HepG2 (cell line): ENCODE results near the gene SHPK. TPM values are rescaled to one million over a fixed set of nuclear protein-coding genes. Genes with fewer than 3 reads are reported as not detected.

ENCODE experiments used
- ATAC-seq: fragments of 200-7000 bp; cut with Tn5 transposase; 3 replicates; pipeline ENCODE4 v1.9.1; 2020; ENCODE audit warnings: mild to moderate bottlenecking, moderate library complexity
- BruUV-seq: library from RNA; stranded (reverse); fragments of 400-500 nt; replicated peaks from 2 replicates; lab custom pipeline; 2021; lab: Mats Ljungman, UMichigan
- CTCF ChIA-PET: fragments of 300-600 bp; formaldehyde crosslinking; extraction: SDS; loops from one replicate; lab custom pipeline; 2021; ENCODE audit warnings: low total read pairs, inconsistent platforms, low intra/inter-chr PET ratio; lab: Yijun Ruan, JAX
- POLR2A ChIA-PET: fragments of 350-600 bp; sonication (Branson Sonifier 250); formaldehyde crosslinking; loops from one replicate; lab custom pipeline; 2020; ENCODE audit warnings: antibody characterized with exemption, inconsistent platforms; lab: Yijun Ruan, JAX
- DNase-seq: peaks from one replicate; pipeline ENCODE4 v3.0.0-alpha.2; 2015; ENCODE audit warnings: low spot score
- FAIRE-seq: peaks from 3 replicates; lab custom pipeline; 2011; peaks lifted over from hg19 to GRCh38; lab: Jason Lieb, UNC
- H2AFZ ChIP-seq: one replicate; pipeline ENCODE4 v1.6.1; 2011; ENCODE audit warnings: low read length, inconsistent platforms
- H3K27ac ChIP-seq: fragments of 300-600 bp; 3 replicates; pipeline ENCODE4 v1.8.0; 2011; ENCODE audit warnings: mixed run types, mild to moderate bottlenecking, mixed read lengths, low read length, inconsistent platforms; ENCODE audit not compliant: insufficient read depth; ENCODE audit errors: extremely low read length
- H3K27me3 ChIP-seq, 2 experiments: fragments of 200-600 bp in 1 of 2; 2 replicates in 1 of 2; 3 replicates in 1 of 2; pipeline versions ENCODE4 v1.6.0 to v1.8.0; 2011; ENCODE audit warnings: low read length in 2 of 2, mild to moderate bottlenecking in 2 of 2, moderate library complexity in 2 of 2, inconsistent platforms in 1 of 2; ENCODE audit not compliant: insufficient read depth in 2 of 2, control insufficient read depth in 1 of 2
- H3K36me3 ChIP-seq, 2 experiments: fragments of 200-600 bp in 1 of 2; replicated peaks in 1 of 2; 2 replicates in 1 of 2; 3 replicates in 1 of 2; pipeline versions ENCODE4 v1.5.1 to v1.8.0; 2011; ENCODE audit warnings: low read length in 2 of 2, inconsistent platforms in 1 of 2; ENCODE audit not compliant: insufficient read depth in 2 of 2, control insufficient read depth in 1 of 2
- H3K4me1 ChIP-seq: 2 replicates; pipeline ENCODE4 v1.5.1; 2012; ENCODE audit warnings: low read length, inconsistent platforms; ENCODE audit not compliant: insufficient read depth
- H3K4me2 ChIP-seq: 2 replicates; pipeline ENCODE4 v1.6.0; 2011; ENCODE audit warnings: low read depth, low read length, inconsistent platforms
- H3K4me3 ChIP-seq, 3 experiments: fragments of 200-600 bp in 1 of 3; sonication (generic), shearing (Covaris generic) in 1 of 3; replicated peaks in 1 of 3; 2 replicates each; pipeline ENCODE4 v1.5.1; 2011 to 2016; ENCODE audit warnings: low read length in 3 of 3, inconsistent platforms in 2 of 3, low read depth in 2 of 3, mild to moderate bottlenecking in 2 of 3, control low read depth in 1 of 3, mixed read lengths in 1 of 3; ENCODE audit not compliant: insufficient read depth in 1 of 3
- H3K79me2 ChIP-seq: one replicate; pipeline ENCODE4 v1.6.1; 2011; ENCODE audit warnings: low read length, inconsistent platforms; ENCODE audit not compliant: insufficient read depth
- H3K9ac ChIP-seq: 2 replicates; pipeline ENCODE4 v1.6.0; 2011; ENCODE audit warnings: mild to moderate bottlenecking, low read depth, low read length, inconsistent platforms; ENCODE audit not compliant: insufficient read depth
- H3K9me3 ChIP-seq: 2 replicates; pipeline ENCODE4 v1.5.1; 2012; ENCODE audit warnings: mild to moderate bottlenecking, low read length
- H4K20me1 ChIP-seq: 2 replicates; pipeline ENCODE4 v1.6.0; 2011; ENCODE audit warnings: inconsistent platforms, mild to moderate bottlenecking, low read length, moderate library complexity; ENCODE audit not compliant: insufficient read depth
- HIVEP1 ChIP-seq: sonication (generic); formaldehyde crosslinking; IDR thresholded peaks from 2 replicates; pipeline ENCODE4 v1.4.0; 2020; ENCODE audit warnings: mild to moderate bottlenecking, missing genetic modification reagents
- HNRNPL ChIP-seq: fragments of 200-400 bp; formaldehyde crosslinking; IDR thresholded peaks from 2 replicates; pipeline ENCODE4 v1.6.1; 2017; ENCODE audit warnings: mild to moderate bottlenecking, low read depth, low read length
- KLF13 ChIP-seq: sonication (generic); formaldehyde crosslinking; IDR thresholded peaks from 2 replicates; pipeline ENCODE4 v1.4.0; 2020; ENCODE audit warnings: mild to moderate bottlenecking, missing genetic modification reagents
- MAFF ChIP-seq: IDR thresholded peaks from 2 replicates; pipeline ENCODE4 v1.6.1; 2011; ENCODE audit warnings: low read depth, low read length, improper control_type of control experiment
- MBNL3 ChIP-seq: fragments of 250-450 bp; sonication (Bioruptor Pico); conservative IDR thresholded peaks from 2 replicates; pipeline ENCODE4 v1.8.0; 2022; ENCODE audit warnings: mild to moderate bottlenecking, inconsistent platforms
- MED13 ChIP-seq: sonication (generic); formaldehyde crosslinking; IDR thresholded peaks from 2 replicates; pipeline ENCODE4 v1.5.0; 2020; ENCODE audit warnings: missing genetic modification reagents
- MIER3 ChIP-seq: IDR thresholded peaks from 2 replicates; pipeline ENCODE4 v1.6.1; 2016; ENCODE audit warnings: missing compliant biosample characterization, borderline replicate concordance
- NR3C1 ChIP-seq: sonication (generic); formaldehyde crosslinking; IDR thresholded peaks from 2 replicates; pipeline ENCODE4 v1.4.0; 2020; ENCODE audit warnings: missing genetic modification reagents
- PAWR ChIP-seq: sonication (generic); formaldehyde crosslinking; IDR thresholded peaks from 2 replicates; pipeline ENCODE4 v1.4.0; 2020; ENCODE audit warnings: missing genetic modification reagents, mild to moderate bottlenecking, borderline replicate concordance
- POLR2G ChIP-seq: fragments of 200-400 bp; formaldehyde crosslinking; IDR thresholded peaks from 2 replicates; pipeline ENCODE4 v1.6.1; 2018; ENCODE audit warnings: mild to moderate bottlenecking, low read depth, low read length, moderate library complexity
- PPARG ChIP-seq: conservative IDR thresholded peaks from 2 replicates; pipeline ENCODE4 v1.6.1; 2016; ENCODE audit warnings: missing biosample characterization, missing genetic modification reagents
- PRMT3 ChIP-seq: sonication (generic); formaldehyde crosslinking; IDR thresholded peaks from 2 replicates; pipeline ENCODE4 v1.8.1; 2022; ENCODE audit warnings: low read depth, mild to moderate bottlenecking, moderate library complexity, missing genetic modification reagents, borderline replicate concordance
- RFX3 ChIP-seq: IDR thresholded peaks from 2 replicates; pipeline ENCODE4 v1.6.1; 2016; ENCODE audit warnings: missing biosample characterization, missing genetic modification reagents
- RXRB ChIP-seq: IDR thresholded peaks from 2 replicates; pipeline ENCODE4 v1.6.1; 2016; ENCODE audit warnings: borderline replicate concordance, missing genetic modification reagents, missing compliant biosample characterization
- SYNCRIP ChIP-seq: fragments of 200-400 bp; formaldehyde crosslinking; IDR thresholded peaks from 2 replicates; pipeline ENCODE4 v1.6.1; 2018; ENCODE audit warnings: mild to moderate bottlenecking, low read depth, low read length; ENCODE audit not compliant: insufficient read depth
- ZMYM4 ChIP-seq: sonication (generic); formaldehyde crosslinking; IDR thresholded peaks from 2 replicates; pipeline ENCODE4 v1.8.1; 2023; ENCODE audit warnings: mild to moderate bottlenecking, missing genetic modification reagents
- ZNF121 ChIP-seq: sonication (generic); formaldehyde crosslinking; IDR thresholded peaks from 2 replicates; pipeline ENCODE4 v1.5.0; 2020; ENCODE audit warnings: mild to moderate bottlenecking, missing genetic modification reagents
- ZNF20 ChIP-seq: sonication (generic); formaldehyde crosslinking; IDR thresholded peaks from 2 replicates; pipeline ENCODE4 v1.4.0; 2020; ENCODE audit warnings: mild to moderate bottlenecking, moderate library complexity, missing genetic modification reagents
- ZNF33A ChIP-seq: sonication (generic); formaldehyde crosslinking; IDR thresholded peaks from 2 replicates; pipeline ENCODE4 v1.5.1; 2020; ENCODE audit warnings: missing genetic modification reagents, mild to moderate bottlenecking, moderate library complexity, borderline replicate concordance
- ZNF773 ChIP-seq: sonication (generic); formaldehyde crosslinking; IDR thresholded peaks from 2 replicates; pipeline ENCODE4 v1.4.0; 2020; ENCODE audit warnings: missing genetic modification reagents, borderline replicate concordance
- WGBS: methylation state at CpG from one replicate; pipeline ENCODE4 v1.1.6; 2017; ENCODE audit warnings: low lambda C conversion rate; 5-methylcytosine and 5-hydroxymethylcytosine counted together
- in situ Hi-C: cut with HindIII; loops from 2 replicates; pipeline ENCODE4 v1.10.0; 2017; ENCODE audit warnings: low pct_unique_long_range_greater_than_20kb; ENCODE audit not compliant: extremely low pct_ligation_motif_present
- intact Hi-C: fragments of 100-400 bp; cut with micrococcal nuclease; formaldehyde crosslinking; loops from one replicate; pipeline ENCODE4 v1.10.0; 2022; ENCODE audit not compliant: unreplicated experiment
- polyA plus RNA-seq, 8 experiments: library from polyadenylated mRNA; depleted of rRNA in 3 of 8; stranded (reverse) in 7 of 8; unstranded in 1 of 8; fragments of >200 nt; fragmentation: Illumina TruSeq in 4 of 8; extraction: Trizol in 4 of 8; gene quantifications; 2 replicates each; pipeline versions ENCODE4 v1.2.1 to v1.2.3, GENCODE V29; 2011 to 2016; ENCODE audit warnings: low read depth in 4 of 8, missing spikeins in 1 of 8, mixed read lengths in 1 of 8; ENCODE audit not compliant: insufficient read depth in 1 of 8
- total RNA-seq, 5 experiments: library from RNA; depleted of rRNA; stranded (reverse); fragments of >200 nt; fragmentation: Illumina TruSeq; extraction: Trizol; gene quantifications; 2 replicates each; pipeline ENCODE4 v1.2.3, GENCODE V29; 2016; ENCODE audit warnings: low read depth in 1 of 5
- TF ChIP-seq, protein P1 (sequence below): sonication (generic); formaldehyde crosslinking; IDR thresholded peaks from 2 replicates; pipeline ENCODE4 v1.4.0; 2020; ENCODE audit warnings: missing genetic modification reagents
- TF ChIP-seq, protein P2 (sequence below): sonication (generic); formaldehyde crosslinking; IDR thresholded peaks from 2 replicates; pipeline ENCODE4 v1.4.0; 2020; ENCODE audit warnings: mild to moderate bottlenecking, missing genetic modification reagents
- TF ChIP-seq, protein P3 (sequence below): sonication (generic); formaldehyde crosslinking; IDR thresholded peaks from 2 replicates; pipeline ENCODE4 v1.4.0; 2020; ENCODE audit warnings: missing genetic modification reagents, borderline replicate concordance
- TF ChIP-seq, protein P4 (sequence below): sonication (generic); formaldehyde crosslinking; IDR thresholded peaks from 2 replicates; pipeline ENCODE4 v1.5.0; 2020; ENCODE audit warnings: mild to moderate bottlenecking, missing genetic modification reagents, moderate library complexity

SHPK gene
- total and polyA plus RNA-seq, 2 of the 13 experiments (the other 11 are each of a cell fraction or from before 2014, with no cell fraction given), result 16.2 to 30.9 TPM

DNA sequence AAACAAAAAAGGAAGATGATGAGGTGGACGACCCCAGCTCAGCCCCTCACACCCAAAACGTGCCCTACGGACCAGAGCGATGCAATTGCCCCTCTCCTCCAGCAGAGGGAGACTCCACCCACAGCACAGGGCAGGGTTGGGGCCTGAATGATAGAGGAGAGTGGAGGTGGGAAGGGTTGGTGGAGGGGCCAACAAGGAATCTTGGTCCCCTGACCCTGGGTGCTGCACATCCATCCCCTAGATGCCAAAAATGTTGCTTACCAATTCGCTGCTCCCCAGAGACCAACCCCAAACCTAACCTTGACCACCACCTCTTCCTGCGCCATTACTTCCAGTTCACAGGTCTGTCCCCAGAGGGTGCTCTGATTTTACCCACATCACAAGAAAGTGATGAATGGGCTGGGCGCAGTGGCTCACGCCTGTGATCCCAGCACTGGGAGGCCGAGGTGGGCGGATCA, 47.0 kb upstream of the SHPK start:
- BruUV-seq, result no TSS peak
- TF ChIP-seq ZNF121 (no peak), SYNCRIP (no peak), PRMT3 (CRISPR knock-in tag) (no peak), ZNF20 (no peak), RXRB (no peak), HIVEP1 (CRISPR knock-in tag) (no peak), POLR2G (no peak), ZMYM4 (CRISPR knock-in tag) (peak; percentile 26; the same call in 1 of the 2 replicates), PPARG (CRISPR knock-in tag) (no peak), RFX3 (CRISPR knock-in tag) (no peak), KLF13 (CRISPR knock-in tag) (no peak), ZNF33A (no peak), ZNF773 (CRISPR knock-in tag) (no peak), MAFF (no peak), NR3C1 (CRISPR knock-in tag) (no peak), MBNL3 (CRISPR knock-in tag) (no peak), MED13 (CRISPR knock-in tag) (no peak), MIER3 (no peak), HNRNPL (no peak), PAWR (CRISPR knock-in tag) (no peak)
- TF ChIP-seq, protein P1, sequence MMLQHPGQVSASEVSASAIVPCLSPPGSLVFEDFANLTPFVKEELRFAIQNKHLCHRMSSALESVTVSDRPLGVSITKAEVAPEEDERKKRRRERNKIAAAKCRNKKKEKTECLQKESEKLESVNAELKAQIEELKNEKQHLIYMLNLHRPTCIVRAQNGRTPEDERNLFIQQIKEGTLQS (CRISPR knock-in tag), result no peak
- TF ChIP-seq, protein P2, sequence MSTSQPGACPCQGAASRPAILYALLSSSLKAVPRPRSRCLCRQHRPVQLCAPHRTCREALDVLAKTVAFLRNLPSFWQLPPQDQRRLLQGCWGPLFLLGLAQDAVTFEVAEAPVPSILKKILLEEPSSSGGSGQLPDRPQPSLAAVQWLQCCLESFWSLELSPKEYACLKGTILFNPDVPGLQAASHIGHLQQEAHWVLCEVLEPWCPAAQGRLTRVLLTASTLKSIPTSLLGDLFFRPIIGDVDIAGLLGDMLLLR (CRISPR knock-in tag), result no peak
- TF ChIP-seq, protein P3, sequence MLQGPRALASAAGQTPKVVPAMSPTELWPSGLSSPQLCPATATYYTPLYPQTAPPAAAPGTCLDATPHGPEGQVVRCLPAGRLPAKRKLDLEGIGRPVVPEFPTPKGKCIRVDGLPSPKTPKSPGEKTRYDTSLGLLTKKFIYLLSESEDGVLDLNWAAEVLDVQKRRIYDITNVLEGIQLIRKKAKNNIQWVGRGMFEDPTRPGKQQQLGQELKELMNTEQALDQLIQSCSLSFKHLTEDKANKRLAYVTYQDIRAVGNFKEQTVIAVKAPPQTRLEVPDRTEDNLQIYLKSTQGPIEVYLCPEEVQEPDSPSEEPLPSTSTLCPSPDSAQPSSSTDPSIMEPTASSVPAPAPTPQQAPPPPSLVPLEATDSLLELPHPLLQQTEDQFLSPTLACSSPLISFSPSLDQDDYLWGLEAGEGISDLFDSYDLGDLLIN (CRISPR knock-in tag), result no peak
- TF ChIP-seq, protein P4, sequence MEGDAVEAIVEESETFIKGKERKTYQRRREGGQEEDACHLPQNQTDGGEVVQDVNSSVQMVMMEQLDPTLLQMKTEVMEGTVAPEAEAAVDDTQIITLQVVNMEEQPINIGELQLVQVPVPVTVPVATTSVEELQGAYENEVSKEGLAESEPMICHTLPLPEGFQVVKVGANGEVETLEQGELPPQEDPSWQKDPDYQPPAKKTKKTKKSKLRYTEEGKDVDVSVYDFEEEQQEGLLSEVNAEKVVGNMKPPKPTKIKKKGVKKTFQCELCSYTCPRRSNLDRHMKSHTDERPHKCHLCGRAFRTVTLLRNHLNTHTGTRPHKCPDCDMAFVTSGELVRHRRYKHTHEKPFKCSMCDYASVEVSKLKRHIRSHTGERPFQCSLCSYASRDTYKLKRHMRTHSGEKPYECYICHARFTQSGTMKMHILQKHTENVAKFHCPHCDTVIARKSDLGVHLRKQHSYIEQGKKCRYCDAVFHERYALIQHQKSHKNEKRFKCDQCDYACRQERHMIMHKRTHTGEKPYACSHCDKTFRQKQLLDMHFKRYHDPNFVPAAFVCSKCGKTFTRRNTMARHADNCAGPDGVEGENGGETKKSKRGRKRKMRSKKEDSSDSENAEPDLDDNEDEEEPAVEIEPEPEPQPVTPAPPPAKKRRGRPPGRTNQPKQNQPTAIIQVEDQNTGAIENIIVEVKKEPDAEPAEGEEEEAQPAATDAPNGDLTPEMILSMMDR (CRISPR knock-in tag), result peak; percentile 91

More for the DNA sequence above, 47.0 kb upstream of the SHPK start:
- Histone ChIP-seq H3K4me1 (peaks cover 10% of the 10 kb centered on the region), H3K27ac (no peak overlapping the region), H3K9ac (no peak overlapping the region), H2AFZ (no peak overlapping the region), H4K20me1 (no peaks in the 10 kb centered on the region), H3K79me2 (no peaks in the 10 kb centered on the region), H3K9me3 (no peaks in the 10 kb centered on the region), H3K4me3 (no peak overlapping the region), H3K4me2 (no peak overlapping the region), H3K36me3 (no peaks in the 10 kb centered on the region), H3K27me3 (peaks cover 2 to 7% of the 10 kb centered on the region in 2 experiments; a peak in 4 of 5 replicates)
- POLR2A ChIA-PET, result interaction anchor here (0.8 kb wide), 1 partner anchor 15 kb away, joined by 4 read pairs; the partner anchor contains the start of gene TAX1BP3
- CTCF ChIA-PET, result interaction anchor here (1.5 to 1.9 kb wide), 2 partner anchors 49 to 144 kb away, joined by 7 read pairs; no protein-coding TSS in a partner anchor
- in situ Hi-C loops, result no loop called here
- DNase-seq, result peak; percentile 27
- intact Hi-C loops, result loop anchor here (5.0 kb wide), 2 partner anchors 49 to 144 kb away; no protein-coding TSS in a partner anchor
- peak; percentile 65 for ATAC-seq
- WGBS, result 19% methylated on average over 10 of the region's 10 CpGs
- no peak for FAIRE-seq
